H9 (cell line): ENCODE data around the gene NONO. TPM values are rescaled to one million over a fixed set of nuclear protein-coding genes. Genes with fewer than 3 reads are reported as not detected.

ENCODE experiments used
- DNase-seq: peaks from one replicate; pipeline ENCODE4 v3.0.0-alpha.2; 2017
- H2AFZ ChIP-seq: one replicate; pipeline ENCODE4 v1.6.1; 2013; ENCODE audit warnings: mild to moderate bottlenecking, low read length, control low read depth, moderate library complexity
- H2AK5ac ChIP-seq: 2 replicates; pipeline ENCODE4 v1.6.1; 2013; ENCODE audit warnings: low read length, control low read depth, mixed read lengths; ENCODE audit not compliant: insufficient read length
- H2BK120ac ChIP-seq: one replicate; pipeline ENCODE4 v1.6.1; 2013; ENCODE audit warnings: low read depth, mild to moderate bottlenecking, low read length, control low read depth, inconsistent platforms; ENCODE audit not compliant: poor library complexity, severe bottlenecking
- H2BK12ac ChIP-seq: 2 replicates; pipeline ENCODE4 v1.6.1; 2013; ENCODE audit warnings: low read length, control low read depth, mixed read lengths, low read depth; ENCODE audit not compliant: insufficient read length
- H2BK15ac ChIP-seq: 2 replicates; pipeline ENCODE4 v1.6.1; 2013; ENCODE audit warnings: low read depth, low read length, control low read depth
- H2BK20ac ChIP-seq: one replicate; pipeline ENCODE4 v1.6.1; 2013; ENCODE audit warnings: low read depth, mild to moderate bottlenecking, low read length, control low read depth, inconsistent platforms; ENCODE audit not compliant: poor library complexity, severe bottlenecking
- H2BK5ac ChIP-seq: 2 replicates; pipeline ENCODE4 v1.6.1; 2013; ENCODE audit warnings: low read length, control low read depth, mixed read lengths; ENCODE audit not compliant: insufficient read length
- H3K14ac ChIP-seq: 2 replicates; pipeline ENCODE4 v1.6.1; 2013; ENCODE audit warnings: low read length, control low read depth; ENCODE audit not compliant: insufficient read depth
- H3K18ac ChIP-seq: 2 replicates; pipeline ENCODE4 v1.6.1; 2013; ENCODE audit warnings: low read depth, mild to moderate bottlenecking, mixed read lengths, low read length, control low read depth; ENCODE audit not compliant: insufficient read length
- H3K23ac ChIP-seq: 2 replicates; pipeline ENCODE4 v1.6.1; 2013; ENCODE audit warnings: low read length, control low read depth, mixed read lengths, low read depth; ENCODE audit not compliant: insufficient read length
- H3K23me2 ChIP-seq: 2 replicates; pipeline ENCODE4 v1.6.1; 2013; ENCODE audit warnings: low read depth, mild to moderate bottlenecking, mixed read lengths, low read length, control low read depth; ENCODE audit not compliant: insufficient read length, poor library complexity, severe bottlenecking
- H3K27ac ChIP-seq: 2 replicates; pipeline ENCODE4 v1.5.1; 2013; ENCODE audit warnings: low read length, control low read depth, mixed read lengths, low read depth; ENCODE audit not compliant: insufficient read length
- H3K27me3 ChIP-seq: 2 replicates; pipeline ENCODE4 v1.6.1; 2013; ENCODE audit warnings: low read length, control low read depth, inconsistent platforms; ENCODE audit not compliant: insufficient read depth
- H3K4ac ChIP-seq: 2 replicates; pipeline ENCODE4 v1.6.1; 2013; ENCODE audit warnings: low read depth, mild to moderate bottlenecking, control low read depth, inconsistent platforms, low read length, moderate library complexity
- H3K4me1 ChIP-seq: 2 replicates; pipeline ENCODE4 v1.6.1; 2013; ENCODE audit warnings: low read length, control low read depth, inconsistent platforms; ENCODE audit not compliant: insufficient read depth
- H3K4me2 ChIP-seq: 2 replicates; pipeline ENCODE4 v1.6.1; 2013; ENCODE audit warnings: low read length, control low read depth, mixed read lengths; ENCODE audit not compliant: insufficient read length, insufficient read depth
- H3K56ac ChIP-seq: 2 replicates; pipeline ENCODE4 v1.6.1; 2013; ENCODE audit warnings: low read depth, mild to moderate bottlenecking, mixed read lengths, low read length, control low read depth; ENCODE audit not compliant: insufficient read length
- H3K79me1 ChIP-seq: 2 replicates; pipeline ENCODE4 v1.6.1; 2013; ENCODE audit warnings: low read depth, mild to moderate bottlenecking, moderate library complexity, low read length, control low read depth, inconsistent platforms; ENCODE audit not compliant: insufficient read depth, poor library complexity, severe bottlenecking
- H3K79me2 ChIP-seq: 2 replicates; pipeline ENCODE4 v1.6.1; 2013; ENCODE audit warnings: low read length, control low read depth, inconsistent platforms; ENCODE audit not compliant: insufficient read depth
- H3K9ac ChIP-seq: 2 replicates; pipeline ENCODE4 v1.6.1; 2013; ENCODE audit warnings: low read length, control low read depth, mixed read lengths; ENCODE audit not compliant: insufficient read length; ENCODE audit errors: extremely low read depth
- H3K9me3 ChIP-seq: one replicate; pipeline ENCODE4 v1.6.1; 2013; ENCODE audit warnings: low read depth, low read length, inconsistent platforms; ENCODE audit not compliant: control insufficient read depth
- H3T11ph ChIP-seq: one replicate; pipeline ENCODE4 v1.6.1; 2013; ENCODE audit warnings: mild to moderate bottlenecking, low read length, control low read depth, inconsistent platforms
- H4K20me1 ChIP-seq: one replicate; pipeline ENCODE4 v1.6.1; 2013; ENCODE audit not compliant: control insufficient read depth, insufficient read length, insufficient read depth
- H4K5ac ChIP-seq: 2 replicates; pipeline ENCODE4 v1.6.1; 2013; ENCODE audit warnings: low read depth, mild to moderate bottlenecking, mixed read lengths, low read length, control low read depth; ENCODE audit not compliant: insufficient read length
- H4K8ac ChIP-seq: replicated peaks from 2 replicates; pipeline ENCODE4 v1.6.1; 2013; ENCODE audit warnings: low read length, control low read depth, mixed read lengths, low read depth; ENCODE audit not compliant: insufficient read length
- H4K91ac ChIP-seq: 2 replicates; pipeline ENCODE4 v1.6.1; 2013; ENCODE audit warnings: low read depth, mild to moderate bottlenecking, moderate library complexity, mixed read lengths, low read length, control low read depth; ENCODE audit not compliant: insufficient read length
- H3K27ac Mint-ChIP-seq, 3 experiments: 2 replicates in 2 of 3; 3 replicates in 1 of 3; pipeline ENCODE4 v1.8.0; 2020 to 2021; ENCODE audit warnings: mixed read lengths in 3 of 3, mild to moderate bottlenecking in 1 of 3, moderate library complexity in 1 of 3
- H3K27me3 Mint-ChIP-seq: 2 replicates; pipeline ENCODE4 v1.8.0; 2021; ENCODE audit warnings: low read depth, mild to moderate bottlenecking, moderate library complexity, mixed read lengths
- H3K36me3 Mint-ChIP-seq, 3 experiments: 2 replicates in 2 of 3; 3 replicates in 1 of 3; pipeline ENCODE4 v1.8.0; 2020 to 2021; ENCODE audit warnings: low read depth in 3 of 3, mixed read lengths in 3 of 3; ENCODE audit not compliant: insufficient read depth in 1 of 3
- H3K4me1 Mint-ChIP-seq, 2 experiments: 2 replicates each; pipeline ENCODE4 v1.8.0; 2020; ENCODE audit warnings: mixed read lengths in 2 of 2
- H3K4me3 Mint-ChIP-seq, 2 experiments: 2 replicates in 1 of 2; 3 replicates in 1 of 2; pipeline ENCODE4 v1.8.0; 2020 to 2021; ENCODE audit warnings: mild to moderate bottlenecking in 2 of 2, mixed read lengths in 2 of 2, moderate library complexity in 1 of 2
- H3K9me3 Mint-ChIP-seq, 2 experiments: 2 replicates in 1 of 2; 3 replicates in 1 of 2; pipeline ENCODE4 v1.8.0; 2020; ENCODE audit warnings: mild to moderate bottlenecking in 2 of 2, mixed read lengths in 2 of 2, moderate library complexity in 1 of 2
- WGBS: extraction: QIAGEN DNeasy Blood & Tissue Kit; methylation state at CpG from one replicate; pipeline ENCODE4 v1.1.7; 2013; ENCODE audit warnings: missing lambda C conversion rate, low lambda C conversion rate, mixed read lengths; ENCODE audit not compliant: insufficient read length; ENCODE audit errors: extremely low coverage; 5-methylcytosine and 5-hydroxymethylcytosine counted together
- total RNA-seq: library from RNA; stranded (reverse); gene quantifications from 2 replicates; pipeline ENCODE4 v1.2.1, GENCODE V29; 2021
- TF ChIP-seq, protein P1 (sequence below): fragments of 200-600 bp; sonication (generic); conservative IDR thresholded peaks from 3 replicates; pipeline ENCODE4 v1.8.0; 2021; ENCODE audit warnings: antibody characterized with exemption, mild to moderate bottlenecking

The NONO gene
- total RNA-seq, 1 experiment from 2014 or later, result 703 TPM

DNA sequence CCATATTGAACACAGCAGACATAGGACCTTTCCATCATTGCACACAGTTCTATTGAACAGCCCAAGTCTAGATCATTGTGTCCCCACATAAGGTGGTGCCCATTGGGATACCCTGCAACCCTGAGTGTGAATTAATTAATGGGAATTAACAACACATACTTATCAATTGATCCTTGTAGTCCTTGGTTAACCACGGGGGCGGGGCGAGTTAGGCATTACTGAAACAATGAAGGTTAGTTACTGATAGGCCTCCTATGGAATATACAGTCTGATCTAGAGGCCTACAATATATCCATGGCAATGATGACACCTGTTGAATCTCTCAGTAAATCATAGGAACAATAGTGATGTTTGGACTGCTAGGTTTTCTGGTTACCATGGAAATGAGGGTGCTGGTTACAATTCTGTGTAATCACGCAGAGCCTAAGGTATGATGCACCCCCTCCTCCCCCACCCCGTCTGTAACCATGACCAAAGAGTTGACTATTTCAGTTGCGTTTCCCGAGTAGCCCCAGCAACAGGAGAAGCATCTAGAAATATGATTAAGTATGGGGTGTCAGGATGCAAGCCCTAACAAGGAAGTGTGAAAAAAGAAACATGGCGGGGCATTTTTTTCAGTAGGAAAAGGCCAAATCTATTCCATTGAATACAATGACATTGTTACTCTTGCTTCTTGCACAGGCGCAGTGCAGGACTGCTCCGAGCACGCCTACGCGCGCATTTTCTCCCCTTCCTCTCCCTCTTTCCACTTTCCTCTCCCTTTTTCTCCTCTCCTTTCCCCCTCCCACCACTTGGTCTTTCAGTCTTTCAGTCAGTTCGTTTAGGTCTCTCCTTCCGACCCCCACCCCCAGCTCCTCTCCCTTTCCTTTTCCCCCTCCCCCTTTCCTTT lies 677 bp upstream of the NONO start:
- no peak overlapping the region for H3K56ac ChIP-seq
- peaks cover 55 to 62% of the 10 kb centered on the region in 2 experiments for H3K9me3 Mint-ChIP-seq
- H2BK5ac ChIP-seq, result no peak overlapping the region
- no peak overlapping the region for H2BK20ac ChIP-seq
- peak overlapping the region; percentile 58 for H3K18ac ChIP-seq
- no peak overlapping the region for H3K9ac ChIP-seq
- no peak overlapping the region for H2AK5ac ChIP-seq
- H3K36me3 Mint-ChIP-seq, result peaks cover 19 to 42% (median 35%) of the 10 kb centered on the region in 3 experiments
- H3K23ac ChIP-seq, result no peak overlapping the region
- no peaks in the 10 kb centered on the region for H3K4me1 ChIP-seq
- no peak overlapping the region for H2BK120ac ChIP-seq
- no peaks in the 10 kb centered on the region for H4K20me1 ChIP-seq
- H3K4me1 Mint-ChIP-seq, result peaks cover 0 to 21% of the 10 kb centered on the region in 2 experiments; a peak in 3 of 4 replicates
- no CpG with 5 or more reads among the region's 16 CpGs for WGBS
- no peak overlapping the region for H2BK15ac ChIP-seq
- no peak overlapping the region for H2BK12ac ChIP-seq
- no peaks in the 10 kb centered on the region for H3K27me3 ChIP-seq
- peaks cover 31% of the 10 kb centered on the region; the same call in 1 of the 2 replicates for H3K79me2 ChIP-seq
- no peak overlapping the region for H4K8ac ChIP-seq
- peak overlapping the region; percentile 49 for H3K27ac ChIP-seq
- no peak overlapping the region for H4K91ac ChIP-seq
- no peaks in the 10 kb centered on the region for H3K79me1 ChIP-seq
- H3K4me3 Mint-ChIP-seq, result peak overlapping the region; percentile 95
- peak overlapping the region; percentile 97 to 100 (median 99) for H3K27ac Mint-ChIP-seq
- peaks cover 30% of the 10 kb centered on the region for H3K9me3 ChIP-seq
- H4K5ac ChIP-seq, result no peak overlapping the region
- TF ChIP-seq, protein P1, sequence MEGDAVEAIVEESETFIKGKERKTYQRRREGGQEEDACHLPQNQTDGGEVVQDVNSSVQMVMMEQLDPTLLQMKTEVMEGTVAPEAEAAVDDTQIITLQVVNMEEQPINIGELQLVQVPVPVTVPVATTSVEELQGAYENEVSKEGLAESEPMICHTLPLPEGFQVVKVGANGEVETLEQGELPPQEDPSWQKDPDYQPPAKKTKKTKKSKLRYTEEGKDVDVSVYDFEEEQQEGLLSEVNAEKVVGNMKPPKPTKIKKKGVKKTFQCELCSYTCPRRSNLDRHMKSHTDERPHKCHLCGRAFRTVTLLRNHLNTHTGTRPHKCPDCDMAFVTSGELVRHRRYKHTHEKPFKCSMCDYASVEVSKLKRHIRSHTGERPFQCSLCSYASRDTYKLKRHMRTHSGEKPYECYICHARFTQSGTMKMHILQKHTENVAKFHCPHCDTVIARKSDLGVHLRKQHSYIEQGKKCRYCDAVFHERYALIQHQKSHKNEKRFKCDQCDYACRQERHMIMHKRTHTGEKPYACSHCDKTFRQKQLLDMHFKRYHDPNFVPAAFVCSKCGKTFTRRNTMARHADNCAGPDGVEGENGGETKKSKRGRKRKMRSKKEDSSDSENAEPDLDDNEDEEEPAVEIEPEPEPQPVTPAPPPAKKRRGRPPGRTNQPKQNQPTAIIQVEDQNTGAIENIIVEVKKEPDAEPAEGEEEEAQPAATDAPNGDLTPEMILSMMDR, result no peak
- H3K14ac ChIP-seq, result peak overlapping the region; percentile 11; the same call in 1 of the 2 replicates
- no peak overlapping the region for H2AFZ ChIP-seq
- peak overlapping the region; percentile 33 for H3K4me2 ChIP-seq
- no peak for DNase-seq
- peak overlapping the region; percentile 56 for H3T11ph ChIP-seq
- H3K4ac ChIP-seq, result no peak overlapping the region; the same call in 1 of the 2 replicates
- H3K27me3 Mint-ChIP-seq, result no peaks in the 10 kb centered on the region
- H3K23me2 ChIP-seq, result no peaks in the 10 kb centered on the region
